ENCODE data around the gene CDC26. TPM values are rescaled to one million over a fixed set of nuclear protein-coding genes. Genes with fewer than 3 reads are reported as not detected.

CDC26 gene
- total RNA-seq, 2 experiments from 2014 or later: 29.9 to 39.9 TPM

- ChIA-PET POLR2A (interaction anchor here (0.6 to 1.4 kb wide), 2 partner anchors 23 to 608 kb away, joined by 3 to 4 read pairs; no protein-coding TSS in a partner anchor), CTCF (ENCODE audit: unreplicated experiment) (no interaction called here)
- no peak for DNase-seq (ENCODE audit: low spot score)
- no peaks in the 10 kb centered on the region for H4K20me1 ChIP-seq (ENCODE audit: insufficient read depth, low read length)
- H3K27ac ChIP-seq (ENCODE audit: low read depth, low read length, poor library complexity, severe bottlenecking): no peak overlapping the region
- no peak overlapping the region for H2AFZ ChIP-seq (ENCODE audit: low read length)
- TF ChIP-seq, protein P1, sequence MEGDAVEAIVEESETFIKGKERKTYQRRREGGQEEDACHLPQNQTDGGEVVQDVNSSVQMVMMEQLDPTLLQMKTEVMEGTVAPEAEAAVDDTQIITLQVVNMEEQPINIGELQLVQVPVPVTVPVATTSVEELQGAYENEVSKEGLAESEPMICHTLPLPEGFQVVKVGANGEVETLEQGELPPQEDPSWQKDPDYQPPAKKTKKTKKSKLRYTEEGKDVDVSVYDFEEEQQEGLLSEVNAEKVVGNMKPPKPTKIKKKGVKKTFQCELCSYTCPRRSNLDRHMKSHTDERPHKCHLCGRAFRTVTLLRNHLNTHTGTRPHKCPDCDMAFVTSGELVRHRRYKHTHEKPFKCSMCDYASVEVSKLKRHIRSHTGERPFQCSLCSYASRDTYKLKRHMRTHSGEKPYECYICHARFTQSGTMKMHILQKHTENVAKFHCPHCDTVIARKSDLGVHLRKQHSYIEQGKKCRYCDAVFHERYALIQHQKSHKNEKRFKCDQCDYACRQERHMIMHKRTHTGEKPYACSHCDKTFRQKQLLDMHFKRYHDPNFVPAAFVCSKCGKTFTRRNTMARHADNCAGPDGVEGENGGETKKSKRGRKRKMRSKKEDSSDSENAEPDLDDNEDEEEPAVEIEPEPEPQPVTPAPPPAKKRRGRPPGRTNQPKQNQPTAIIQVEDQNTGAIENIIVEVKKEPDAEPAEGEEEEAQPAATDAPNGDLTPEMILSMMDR (conservative IDR thresholded peaks at IDR 0.05; ENCODE audit: low read length): no peak
- TF ChIP-seq EZH2phosphoT487 (IDR thresholded peaks at IDR 0.05; ENCODE audit: borderline replicate concordance, low read depth, low read length): no peak
- no TSS peak for BruUV-seq (replicated peaks)
- H3K4me1 ChIP-seq (ENCODE audit: insufficient read depth, low read length, poor library complexity, severe bottlenecking): no peaks in the 10 kb centered on the region
- H3K9me3 ChIP-seq (ENCODE audit: low read length): no peaks in the 10 kb centered on the region
- H3K4me2 ChIP-seq (ENCODE audit: low read length): no peak overlapping the region
- H3K36me3 ChIP-seq (ENCODE audit: insufficient read depth, low read length): peaks cover 39% of the 10 kb centered on the region
- H3K79me2 ChIP-seq (ENCODE audit: insufficient read depth, low read depth, low read length): no peaks in the 10 kb centered on the region
- H3K4me3 ChIP-seq (ENCODE audit: low read depth, low read length, poor library complexity, severe bottlenecking): no peak overlapping the region
- intact Hi-C loops (cut with micrococcal nuclease; ENCODE audit: unreplicated experiment): no loop called here
- H3K9me2 ChIP-seq (ENCODE audit: insufficient read depth, low read length): no peaks in the 10 kb centered on the region
These were observed 13.3 kb downstream of the CDC26 start for GRCh38 chr9:113261917-113262671.

GRCh38 chr9:113258282-113258681 lies 17.1 kb downstream of the CDC26 start:
- Histone ChIP-seq H3K4me2 (ENCODE audit: low read length) (no peak overlapping the region), H3K9me3 (ENCODE audit: low read length) (no peaks in the 10 kb centered on the region), H3K79me2 (ENCODE audit: insufficient read depth, low read depth, low read length) (no peaks in the 10 kb centered on the region), H4K20me1 (ENCODE audit: insufficient read depth, low read length) (no peaks in the 10 kb centered on the region), H3K36me3 (ENCODE audit: insufficient read depth, low read length) (peaks cover 31% of the 10 kb centered on the region), H3K9me2 (ENCODE audit: insufficient read depth, low read length) (no peaks in the 10 kb centered on the region), H3K4me3 (ENCODE audit: low read depth, low read length, poor library complexity, severe bottlenecking) (no peak overlapping the region), H3K27ac (ENCODE audit: low read depth, low read length, poor library complexity, severe bottlenecking) (no peak overlapping the region), H3K4me1 (ENCODE audit: insufficient read depth, low read length, poor library complexity, severe bottlenecking) (no peaks in the 10 kb centered on the region), H2AFZ (ENCODE audit: low read length) (no peak overlapping the region)
- BruUV-seq (replicated peaks): no TSS peak
- ChIA-PET POLR2A (no interaction called here), CTCF (ENCODE audit: unreplicated experiment) (no interaction called here)
- intact Hi-C loops (cut with micrococcal nuclease; ENCODE audit: unreplicated experiment): no loop called here
- no peak for DNase-seq (ENCODE audit: low spot score)
- TF ChIP-seq EZH2phosphoT487 (IDR thresholded peaks at IDR 0.05; ENCODE audit: borderline replicate concordance, low read depth, low read length): no peak
- TF ChIP-seq, protein P1 (conservative IDR thresholded peaks at IDR 0.05; ENCODE audit: low read length): no peak

- DNase-seq (ENCODE audit: low spot score): no peak
- Histone ChIP-seq H3K36me3 (ENCODE audit: insufficient read depth, low read length) (peaks cover 31% of the 10 kb centered on the region), H3K79me2 (ENCODE audit: insufficient read depth, low read depth, low read length) (no peaks in the 10 kb centered on the region), H3K27ac (ENCODE audit: low read depth, low read length, poor library complexity, severe bottlenecking) (no peak overlapping the region), H3K4me3 (ENCODE audit: low read depth, low read length, poor library complexity, severe bottlenecking) (no peak overlapping the region), H3K4me2 (ENCODE audit: low read length) (no peak overlapping the region), H3K9me2 (ENCODE audit: insufficient read depth, low read length) (no peaks in the 10 kb centered on the region), H3K9me3 (ENCODE audit: low read length) (no peaks in the 10 kb centered on the region), H4K20me1 (ENCODE audit: insufficient read depth, low read length) (no peaks in the 10 kb centered on the region), H3K4me1 (ENCODE audit: insufficient read depth, low read length, poor library complexity, severe bottlenecking) (no peaks in the 10 kb centered on the region), H2AFZ (ENCODE audit: low read length) (no peak overlapping the region)
- intact Hi-C loops (cut with micrococcal nuclease; ENCODE audit: unreplicated experiment): no loop called here
- BruUV-seq (replicated peaks): no TSS peak
- CTCF ChIA-PET (ENCODE audit: unreplicated experiment): no interaction called here
- POLR2A ChIA-PET: no interaction called here
- TF ChIP-seq EZH2phosphoT487 (IDR thresholded peaks at IDR 0.05; ENCODE audit: borderline replicate concordance, low read depth, low read length): no peak
- TF ChIP-seq, protein P1 (conservative IDR thresholded peaks at IDR 0.05; ENCODE audit: low read length): no peak
These were observed 17.5 kb downstream of the CDC26 start for GRCh38 chr9:113257863-113258262.

Data from OCI-LY7 (cell line).